ENCODE measurements around the gene SCUBE3. TPM values are rescaled to one million over a fixed set of nuclear protein-coding genes. Genes with fewer than 3 reads are reported as not detected.

Gene SCUBE3
- total and polyA plus RNA-seq, 9 of the 15 experiments (the other 6 are each of a cell fraction or from before 2014, with no cell fraction given): 0.01 to 0.11 TPM; not detected in 7

- TF ChIP-seq HNRNPLL (IDR thresholded peaks at IDR 0.05; ENCODE audit: low read depth, low read length, poor library complexity, severe bottlenecking) (no peak), LARP7 (IDR thresholded peaks at IDR 0.05) (no peak), U2AF1 (optimal IDR thresholded peaks at IDR 0.05; ENCODE audit: low read depth, low read length) (no peak), NFATC3 (IDR thresholded peaks at IDR 0.05) (no peak), XRCC3 (IDR thresholded peaks at IDR 0.05) (no peak), ZBED1 (IDR thresholded peaks at IDR 0.05) (no peak), HDAC1 (IDR thresholded peaks at IDR 0.05) (no peak), EHMT2 (IDR thresholded peaks at IDR 0.05) (peak; percentile 89; the same call in 1 of the 2 replicates), CBX8 (IDR thresholded peaks at IDR 0.05; ENCODE audit: borderline replicate concordance, extremely low read depth, low read depth, low read length, poor library complexity, severe bottlenecking) (no peak), STAG1 (CRISPR knock-in tag; IDR thresholded peaks at IDR 0.05; ENCODE audit: borderline replicate concordance) (no peak), PATZ1 (CRISPR knock-in tag; IDR thresholded peaks at IDR 0.05; ENCODE audit: borderline replicate concordance) (no peak), HDAC2 (IDR thresholded peaks at IDR 0.05) (no peak), CTBP1 (IDR thresholded peaks at IDR 0.05; ENCODE audit: borderline replicate concordance) (no peak), ASH1L (IDR thresholded peaks at IDR 0.05; ENCODE audit: borderline replicate concordance, low read depth, partially characterized antibody) (no peak), KAT7 (CRISPR knock-in tag; IDR thresholded peaks at IDR 0.05; ENCODE audit: borderline replicate concordance) (no peak), ZSCAN29 (IDR thresholded peaks at IDR 0.05) (no peak), CBFA2T2 (conservative IDR thresholded peaks at IDR 0.05) (peak; percentile 36), CREB3L1 (IDR thresholded peaks at IDR 0.05; ENCODE audit: borderline replicate concordance, low read depth) (no peak), RBM39 (optimal IDR thresholded peaks at IDR 0.05; ENCODE audit: low read depth, low read length) (no peak), SOX6 (IDR thresholded peaks at IDR 0.05) (no peak), ZNF561 (CRISPR knock-in tag; conservative IDR thresholded peaks at IDR 0.05) (no peak), CBX2 (IDR thresholded peaks at IDR 0.05; ENCODE audit: insufficient read depth, low read length, poor library complexity, severe bottlenecking) (no peak), TAF7 (tag; IDR thresholded peaks at IDR 0.05) (no peak), ZNF436 (CRISPR knock-in tag; IDR thresholded peaks at IDR 0.05) (no peak), FOSL1 (tag; conservative IDR thresholded peaks at IDR 0.05) (no peak), HCFC1 (IDR thresholded peaks at IDR 0.05; ENCODE audit: low read depth, low read length) (no peak), MCM7 (IDR thresholded peaks at IDR 0.05) (no peak), RBM14 (IDR thresholded peaks at IDR 0.05; ENCODE audit: borderline replicate concordance, insufficient read depth, low read depth, low read length) (no peak), COPS2 (conservative IDR thresholded peaks at IDR 0.05) (no peak), BRF1 (IDR thresholded peaks at IDR 0.05; ENCODE audit: borderline replicate concordance, extremely low read depth, insufficient read length) (no peak), EWSR1 (IDR thresholded peaks at IDR 0.05; ENCODE audit: borderline replicate concordance, low read depth, partially characterized antibody) (no peak)
Measured at GRCh38 chr6:35177157-35177556, 36.6 kb upstream of the SCUBE3 start (continued).
